Measurements from ENCODE around the gene SCN5A. TPM values are rescaled to one million over a fixed set of nuclear protein-coding genes. Genes with fewer than 3 reads are reported as not detected.
"Not testable (repeated sequence)": the region's sequence is repeated elsewhere in the genome, so short reads cannot be mapped to it uniquely, and the experiment has no call there.

The SCN5A gene
- total RNA-seq, 1 donor from 2014 or later: 1.4 TPM

DNA sequence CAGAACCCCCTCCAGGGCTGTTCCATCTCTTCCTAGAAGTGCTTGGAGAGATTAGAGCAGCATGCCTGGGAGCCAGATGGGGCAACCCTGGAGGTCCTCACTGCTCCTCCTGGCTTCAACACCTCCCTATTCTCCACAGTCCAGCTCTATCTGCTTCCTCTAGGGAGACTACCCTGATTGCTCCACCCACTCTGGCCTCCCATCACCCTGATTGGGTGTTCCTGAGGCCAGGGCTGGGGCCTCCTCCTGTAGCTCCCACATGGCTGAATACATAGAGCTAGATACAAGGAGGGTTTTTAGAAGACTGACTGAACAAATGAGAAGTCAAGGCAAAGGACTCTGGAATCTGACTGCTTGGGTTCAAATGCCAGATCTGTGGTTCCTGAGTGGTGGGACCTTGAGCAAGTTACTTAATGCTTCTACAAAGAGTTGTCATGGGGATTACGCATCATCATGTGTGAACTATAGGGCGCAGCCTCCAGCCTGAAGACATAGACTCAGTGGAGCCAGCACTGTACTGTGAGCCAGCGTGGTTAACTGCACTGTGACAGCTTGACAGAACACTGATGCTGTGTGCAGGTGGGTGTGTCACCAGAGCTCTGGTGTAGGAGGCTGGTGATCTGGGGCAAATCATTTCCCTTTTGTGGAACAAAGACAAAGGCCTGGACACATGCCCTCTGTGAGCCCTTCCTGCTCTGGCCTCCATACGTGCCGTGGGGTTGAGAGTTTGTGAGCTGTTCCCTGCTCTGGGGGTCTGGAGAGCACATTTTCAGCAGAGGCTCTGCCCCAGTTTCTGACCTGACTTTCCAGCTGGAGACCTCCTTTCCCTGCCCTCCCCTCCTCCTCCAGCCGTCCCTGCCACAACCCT, 74.8 kb downstream of the SCN5A start:
- TF ChIP-seq, protein P1, sequence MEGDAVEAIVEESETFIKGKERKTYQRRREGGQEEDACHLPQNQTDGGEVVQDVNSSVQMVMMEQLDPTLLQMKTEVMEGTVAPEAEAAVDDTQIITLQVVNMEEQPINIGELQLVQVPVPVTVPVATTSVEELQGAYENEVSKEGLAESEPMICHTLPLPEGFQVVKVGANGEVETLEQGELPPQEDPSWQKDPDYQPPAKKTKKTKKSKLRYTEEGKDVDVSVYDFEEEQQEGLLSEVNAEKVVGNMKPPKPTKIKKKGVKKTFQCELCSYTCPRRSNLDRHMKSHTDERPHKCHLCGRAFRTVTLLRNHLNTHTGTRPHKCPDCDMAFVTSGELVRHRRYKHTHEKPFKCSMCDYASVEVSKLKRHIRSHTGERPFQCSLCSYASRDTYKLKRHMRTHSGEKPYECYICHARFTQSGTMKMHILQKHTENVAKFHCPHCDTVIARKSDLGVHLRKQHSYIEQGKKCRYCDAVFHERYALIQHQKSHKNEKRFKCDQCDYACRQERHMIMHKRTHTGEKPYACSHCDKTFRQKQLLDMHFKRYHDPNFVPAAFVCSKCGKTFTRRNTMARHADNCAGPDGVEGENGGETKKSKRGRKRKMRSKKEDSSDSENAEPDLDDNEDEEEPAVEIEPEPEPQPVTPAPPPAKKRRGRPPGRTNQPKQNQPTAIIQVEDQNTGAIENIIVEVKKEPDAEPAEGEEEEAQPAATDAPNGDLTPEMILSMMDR (IDR thresholded peaks at IDR 0.05; ENCODE audit: unreplicated experiment): no peak
- no peaks in the 10 kb centered on the region for H3K36me3 Mint-ChIP-seq (ENCODE audit: low read depth, unreplicated experiment)
- H3K4me3 Mint-ChIP-seq (ENCODE audit: unreplicated experiment): no peak overlapping the region
- H3K27ac Mint-ChIP-seq (ENCODE audit: unreplicated experiment): no peak overlapping the region
- H3K4me1 Mint-ChIP-seq (ENCODE audit: unreplicated experiment): peaks cover 3% of the 10 kb centered on the region
- no peaks in the 10 kb centered on the region for H3K9me3 Mint-ChIP-seq (ENCODE audit: unreplicated experiment)
- peaks cover 12% of the 10 kb centered on the region for H3K27me3 Mint-ChIP-seq (ENCODE audit: unreplicated experiment)
- no peak for DNase-seq (ENCODE audit: low spot score)

DNA sequence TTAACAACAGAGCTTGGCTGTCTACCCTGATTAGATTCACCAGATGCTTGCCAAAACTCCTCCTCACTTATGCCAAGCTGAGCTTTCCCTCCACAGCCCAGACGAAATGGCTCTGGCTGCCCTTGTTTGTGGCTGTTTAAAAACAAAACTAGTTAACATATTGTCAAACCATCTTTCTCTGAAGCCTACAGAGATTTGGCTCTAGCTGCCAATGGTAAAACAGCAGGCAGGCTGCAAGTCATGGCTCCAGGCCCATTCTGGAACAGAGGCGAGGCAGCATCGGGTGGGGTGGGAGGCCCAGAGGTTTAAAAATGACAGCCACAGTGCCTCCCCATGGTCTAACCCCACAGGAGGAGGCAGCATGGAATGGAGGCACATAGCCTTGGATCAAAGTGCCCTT, 75.9 kb downstream of the SCN5A start:
- Mint-ChIP-seq H3K36me3 (ENCODE audit: low read depth, unreplicated experiment) (no peaks in the 10 kb centered on the region), H3K9me3 (ENCODE audit: unreplicated experiment) (no peaks in the 10 kb centered on the region), H3K4me3 (ENCODE audit: unreplicated experiment) (no peak overlapping the region), H3K27me3 (ENCODE audit: unreplicated experiment) (peaks cover 9% of the 10 kb centered on the region), H3K4me1 (ENCODE audit: unreplicated experiment) (peaks cover 3% of the 10 kb centered on the region), H3K27ac (ENCODE audit: unreplicated experiment) (no peak overlapping the region)
- TF ChIP-seq, protein P1 (IDR thresholded peaks at IDR 0.05; ENCODE audit: unreplicated experiment): no peak
- DNase-seq (ENCODE audit: low spot score): no peak

DNA sequence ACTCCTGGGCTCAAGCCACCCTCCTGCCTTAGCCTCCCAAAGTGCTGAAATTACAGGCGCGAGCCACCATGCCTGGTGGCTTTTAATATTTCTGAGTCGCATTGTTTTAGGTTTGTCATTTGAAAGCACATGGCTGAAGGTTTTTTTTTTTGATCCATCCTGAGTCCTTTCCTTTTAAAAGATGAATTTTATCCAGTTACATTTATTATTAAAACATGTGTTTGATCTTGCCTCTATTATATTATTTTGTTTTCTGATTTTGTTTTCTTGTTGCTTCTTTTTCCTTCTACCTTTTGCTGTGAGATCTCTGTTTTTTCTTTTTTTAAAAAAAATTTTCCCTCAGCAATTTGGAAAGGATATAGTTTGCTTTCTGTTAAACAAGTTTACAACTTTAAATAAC, 76.4 kb downstream of the SCN5A start:
- no peaks in the 10 kb centered on the region for H3K9me3 Mint-ChIP-seq (ENCODE audit: unreplicated experiment)
- H3K36me3 Mint-ChIP-seq (ENCODE audit: low read depth, unreplicated experiment): no peaks in the 10 kb centered on the region
- peaks cover 9% of the 10 kb centered on the region for H3K27me3 Mint-ChIP-seq (ENCODE audit: unreplicated experiment)
- TF ChIP-seq, protein P1 (IDR thresholded peaks at IDR 0.05; ENCODE audit: unreplicated experiment): no peak
- no peak overlapping the region for H3K4me3 Mint-ChIP-seq (ENCODE audit: unreplicated experiment)
- DNase-seq (ENCODE audit: low spot score): no peak
- H3K4me1 Mint-ChIP-seq (ENCODE audit: unreplicated experiment): peaks cover 3% of the 10 kb centered on the region
- H3K27ac Mint-ChIP-seq (ENCODE audit: unreplicated experiment): no peak overlapping the region

DNA sequence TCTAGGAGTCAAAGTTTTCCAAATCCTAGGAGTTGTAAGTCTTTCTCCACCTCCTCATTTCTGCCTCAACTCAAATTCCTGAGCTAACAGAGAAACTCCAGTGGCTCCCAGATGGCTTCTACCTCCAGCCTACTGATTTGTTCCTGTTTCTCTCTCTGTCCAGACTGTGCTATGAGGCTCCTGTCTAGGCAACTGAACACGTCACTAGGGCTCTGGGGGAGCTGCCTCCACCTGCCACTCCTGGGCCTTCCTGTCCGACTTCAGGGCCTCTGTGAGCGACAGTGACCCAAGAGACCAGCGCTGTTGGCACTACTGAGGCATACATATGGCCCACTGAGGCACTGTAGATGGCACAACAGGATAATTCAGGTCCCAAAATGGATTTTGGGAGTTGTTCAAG, 82.0 kb downstream of the SCN5A start:
- DNase-seq (ENCODE audit: low spot score): no peak

DNA sequence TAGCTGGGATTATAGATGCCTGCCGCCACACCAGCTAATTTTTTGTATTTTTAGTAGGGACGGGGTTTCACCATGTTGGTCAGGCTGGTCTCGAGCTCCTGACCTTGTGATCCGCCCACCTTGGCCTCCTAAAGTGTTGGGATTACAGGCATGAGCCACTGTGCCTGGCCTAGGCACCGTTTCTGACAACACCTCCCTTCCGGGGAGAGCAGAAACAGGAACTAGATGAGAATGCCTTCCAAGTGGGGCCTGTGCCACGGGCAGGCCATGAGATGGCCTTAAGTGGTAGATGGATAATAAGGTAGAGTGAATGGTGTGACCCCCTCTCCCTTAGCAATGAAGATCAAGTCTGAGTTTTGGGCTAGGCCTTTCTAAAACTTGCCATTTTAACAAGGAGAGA, 82.7 kb downstream of the SCN5A start:
- DNase-seq (ENCODE audit: low spot score); H3K4me1 Mint-ChIP-seq (ENCODE audit: unreplicated experiment); H3K9me3 Mint-ChIP-seq (ENCODE audit: unreplicated experiment); H3K4me3 Mint-ChIP-seq (ENCODE audit: unreplicated experiment); H3K27me3 Mint-ChIP-seq (ENCODE audit: unreplicated experiment); H3K36me3 Mint-ChIP-seq (ENCODE audit: low read depth, unreplicated experiment): not testable (repeated sequence)
- peak overlapping the region; percentile 26 for H3K27ac Mint-ChIP-seq (ENCODE audit: unreplicated experiment)

More for the DNA sequence above, 82.0 kb downstream of the SCN5A start:
- H3K36me3 Mint-ChIP-seq (ENCODE audit: low read depth, unreplicated experiment): no peaks in the 10 kb centered on the region
- H3K9me3 Mint-ChIP-seq (ENCODE audit: unreplicated experiment): no peaks in the 10 kb centered on the region
- H3K27me3 Mint-ChIP-seq (ENCODE audit: unreplicated experiment): peaks cover 4% of the 10 kb centered on the region
- TF ChIP-seq, protein P1 (IDR thresholded peaks at IDR 0.05; ENCODE audit: unreplicated experiment): no peak
- H3K27ac Mint-ChIP-seq (ENCODE audit: unreplicated experiment): no peak overlapping the region
- H3K4me1 Mint-ChIP-seq (ENCODE audit: unreplicated experiment): peaks cover 3% of the 10 kb centered on the region
- H3K4me3 Mint-ChIP-seq (ENCODE audit: unreplicated experiment): no peak overlapping the region

All from endothelial cell (in vitro differentiated cells).